ENCODE measurements around the gene ZNF217. TPM values are rescaled to one million over a fixed set of nuclear protein-coding genes. Genes with fewer than 3 reads are reported as not detected.
"Not testable (repeated sequence)": the region's sequence is repeated elsewhere in the genome, so short reads cannot be mapped to it uniquely, and the experiment has no call there.

ZNF217 gene
- polyA plus RNA-seq, 1 experiment, result 16.6 TPM

DNA sequence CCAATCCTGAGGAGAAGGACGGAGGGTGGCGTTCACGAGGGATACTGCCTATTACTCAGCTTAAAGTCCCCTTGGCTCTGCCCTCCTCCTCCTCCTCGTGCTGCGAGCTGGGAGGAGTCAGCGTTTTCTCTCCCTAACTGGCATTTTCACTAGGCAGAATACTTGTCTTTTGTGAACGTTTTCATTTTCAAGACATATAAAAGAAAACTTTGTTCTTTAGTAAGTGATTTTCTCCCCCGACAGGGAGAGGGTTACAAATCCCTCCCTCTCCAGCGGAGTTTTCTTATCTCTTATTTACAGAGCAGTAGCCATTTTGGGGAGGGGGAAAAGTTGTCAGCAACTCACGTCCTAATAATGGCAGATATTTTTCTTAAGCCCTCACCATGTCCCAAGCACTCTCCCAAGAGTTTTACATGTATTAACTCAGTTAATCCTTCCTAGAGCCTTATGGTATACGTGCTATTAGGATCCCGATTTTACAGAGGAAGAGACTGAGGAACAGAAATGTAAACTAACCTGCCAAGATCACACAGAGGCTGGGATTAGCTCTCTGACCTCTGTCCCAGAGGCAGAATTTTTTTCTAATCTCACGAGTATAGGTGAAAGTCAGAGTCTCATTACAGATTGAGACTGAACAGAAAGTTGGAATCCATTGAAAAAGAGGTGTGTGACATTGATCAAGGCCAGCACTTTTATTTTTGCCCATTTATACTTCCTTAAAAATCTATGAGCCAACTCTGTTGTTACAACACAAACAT is 30.0 kb upstream of the ZNF217 start:
- 0 out of 2 replicates have a peak, but pooled peaks have one; percentile 4 for TF ChIP-seq CTCF (IDR thresholded peaks at IDR 0.05; ENCODE audit: low read depth, low read length)
- no peaks in the 10 kb centered on the region for H3K9me3 ChIP-seq (ENCODE audit: control insufficient read depth, insufficient read depth, low read length)

DNA sequence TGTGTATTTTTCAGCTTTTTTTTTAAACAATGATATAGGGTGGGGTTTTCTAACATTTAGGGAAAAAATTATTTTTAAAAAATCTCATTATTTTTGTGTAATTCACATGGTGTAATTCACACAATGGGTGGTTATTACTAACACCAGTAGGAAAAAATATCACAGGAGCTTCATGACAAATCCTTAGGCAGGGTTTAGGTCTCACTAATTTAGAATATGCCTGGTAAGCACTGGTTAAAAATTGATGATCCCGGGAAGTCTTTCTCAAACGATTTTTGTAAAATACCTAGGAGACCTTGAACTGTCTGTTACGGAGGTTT is 29.5 kb upstream of the ZNF217 start:
- CTCF ChIA-PET, result interaction anchor here (1.4 to 4.6 kb wide), 3 partner anchors 9 to 317 kb away, joined by 5 to 20 read pairs (median 6); no protein-coding TSS in a partner anchor
- POLR2A ChIA-PET, result interaction anchor here (1.3 kb wide), 1 partner anchor 243 kb away, joined by 5 read pairs; no protein-coding TSS in a partner anchor
- Histone ChIP-seq H3K27ac (ENCODE audit: low read depth, low read length) (peak overlapping the region; percentile 69), H3K4me3 (ENCODE audit: low read depth, low read length) (peak overlapping the region; percentile 34; the same call in 1 of the 2 replicates), H3K9me3 (ENCODE audit: control insufficient read depth, insufficient read depth, low read length) (no peaks in the 10 kb centered on the region), H3K27me3 (ENCODE audit: control insufficient read depth, insufficient read depth, low read length) (no peaks in the 10 kb centered on the region)
- no peak for DNase-seq (ENCODE audit: low read depth, low spot score)
- no peak for TF ChIP-seq CTCF (IDR thresholded peaks at IDR 0.05; ENCODE audit: low read depth, low read length)

More for the DNA sequence above, 30.0 kb upstream of the ZNF217 start:
- peak overlapping the region; percentile 34 for H3K4me3 ChIP-seq (ENCODE audit: low read depth, low read length)
- POLR2A ChIA-PET, result interaction anchor here (1.3 kb wide), 1 partner anchor 243 kb away, joined by 5 read pairs; no protein-coding TSS in a partner anchor
- H3K27ac ChIP-seq (ENCODE audit: low read depth, low read length), result peak overlapping the region; percentile 69
- no peak for DNase-seq (ENCODE audit: low read depth, low spot score)
- CTCF ChIA-PET, result interaction anchor here (1.0 to 4.6 kb wide), 4 partner anchors 10 to 316 kb away, joined by 3 to 20 read pairs (median 6); no protein-coding TSS in a partner anchor
- H3K27me3 ChIP-seq (ENCODE audit: control insufficient read depth, insufficient read depth, low read length), result no peaks in the 10 kb centered on the region

DNA sequence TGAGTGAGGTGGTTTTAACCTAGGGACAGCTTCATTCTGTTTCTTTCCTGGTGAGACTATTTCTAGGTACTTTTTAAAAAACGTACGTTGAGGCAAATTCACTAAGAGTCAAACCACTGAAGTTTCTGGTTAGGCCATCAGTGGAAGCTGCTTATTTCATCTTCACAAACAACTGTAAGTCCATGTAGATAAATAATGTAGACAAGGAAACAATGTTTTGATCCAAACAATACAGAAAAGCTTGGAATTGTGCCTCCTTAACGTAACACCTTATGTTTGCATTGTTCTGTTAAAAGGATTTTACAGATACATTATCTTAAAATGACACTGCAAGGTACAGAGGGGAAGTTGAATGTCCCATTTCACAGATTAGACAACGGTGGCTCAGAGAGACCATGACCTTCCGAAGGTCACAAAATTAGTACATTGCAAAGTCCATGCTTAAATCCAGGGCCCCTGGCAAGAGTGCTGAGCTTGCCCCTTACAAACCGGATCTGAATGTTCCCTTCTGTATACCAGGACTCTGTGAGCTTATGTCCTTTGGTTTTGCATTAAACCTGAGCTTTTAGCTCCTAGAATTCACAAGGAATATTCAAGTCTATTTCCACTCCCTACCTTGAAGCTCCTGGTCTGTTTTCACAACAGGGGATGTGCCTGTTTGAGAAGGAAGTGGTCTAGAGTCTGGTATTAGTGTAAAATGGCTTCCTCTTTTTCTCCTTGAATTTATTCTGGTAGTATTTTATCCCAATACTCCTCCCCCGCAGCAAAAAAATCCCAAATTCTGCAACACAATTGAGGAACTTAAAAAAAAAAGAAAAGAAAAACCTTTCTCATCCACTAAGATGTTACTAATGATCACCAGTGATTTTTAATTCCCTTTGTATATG is 28.9 kb upstream of the ZNF217 start:
- Histone ChIP-seq H3K27ac (ENCODE audit: low read depth, low read length) (peak overlapping the region; percentile 94), H3K27me3 (ENCODE audit: control insufficient read depth, insufficient read depth, low read length) (no peaks in the 10 kb centered on the region), H3K9me3 (ENCODE audit: control insufficient read depth, insufficient read depth, low read length) (no peaks in the 10 kb centered on the region), H3K4me3 (ENCODE audit: low read depth, low read length) (no peak overlapping the region)
- no peak for DNase-seq (ENCODE audit: low read depth, low spot score)
- ChIA-PET POLR2A (interaction anchor here (0.6 to 1.3 kb wide), 3 partner anchors 11 to 244 kb away, joined by 3 to 5 read pairs (median 4); no protein-coding TSS in a partner anchor), CTCF (interaction anchor here (1.4 to 4.6 kb wide), 3 partner anchors 9 to 317 kb away, joined by 5 to 20 read pairs (median 6); no protein-coding TSS in a partner anchor)
- TF ChIP-seq CTCF (IDR thresholded peaks at IDR 0.05; ENCODE audit: low read depth, low read length), result no peak

DNA sequence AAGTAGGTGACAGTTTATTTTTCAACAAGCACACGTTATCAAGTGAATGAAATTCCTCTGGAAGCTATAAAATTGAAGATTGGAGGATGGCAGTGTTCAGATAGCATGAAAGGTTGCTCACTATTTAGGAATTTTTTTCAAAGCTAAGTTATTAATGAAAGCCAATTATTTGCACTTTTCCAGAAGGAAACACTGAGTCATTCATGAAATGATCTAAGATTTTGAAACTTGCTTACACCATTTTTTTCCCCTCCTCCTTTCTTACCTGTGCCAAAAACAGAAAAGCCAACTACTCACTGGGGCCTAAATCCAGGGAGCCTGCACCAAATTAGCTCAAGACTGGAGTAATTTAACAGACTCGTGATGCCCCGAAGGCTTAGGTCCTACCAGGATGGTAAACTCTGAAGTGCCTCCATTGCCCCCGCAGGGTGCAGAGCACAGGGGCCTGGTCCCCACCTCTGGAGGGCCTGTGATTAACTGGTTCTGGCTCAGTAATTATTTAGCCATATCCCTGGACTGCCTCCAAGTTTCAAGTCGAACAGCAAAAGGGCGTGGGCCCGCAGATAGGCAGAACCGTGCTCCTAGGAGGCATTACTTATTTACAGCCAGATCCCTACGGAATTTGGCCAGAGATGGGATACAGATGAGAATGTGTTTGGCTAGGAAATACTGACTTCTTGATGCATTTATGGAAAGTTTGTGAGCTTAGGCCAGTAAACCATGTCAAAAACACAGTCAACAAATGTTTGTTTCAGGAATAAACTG is 28.0 kb upstream of the ZNF217 start:
- no peaks in the 10 kb centered on the region for H3K27me3 ChIP-seq (ENCODE audit: control insufficient read depth, insufficient read depth, low read length)
- DNase-seq (ENCODE audit: low read depth, low spot score), result no peak
- H3K27ac ChIP-seq (ENCODE audit: low read depth, low read length), result peak overlapping the region; percentile 94
- POLR2A ChIA-PET, result interaction anchor here (0.5 to 1.3 kb wide), 5 partner anchors 12 to 209 kb away, joined by 3 to 7 read pairs (median 4); no protein-coding TSS in a partner anchor
- no peak overlapping the region for H3K4me3 ChIP-seq (ENCODE audit: low read depth, low read length)
- CTCF ChIA-PET, result interaction anchor here (0.8 to 4.6 kb wide), 2 partner anchors 318 to 323 kb away, joined by 3 to 20 read pairs; no protein-coding TSS in a partner anchor
- no peak for TF ChIP-seq CTCF (IDR thresholded peaks at IDR 0.05; ENCODE audit: low read depth, low read length)
- no peaks in the 10 kb centered on the region for H3K9me3 ChIP-seq (ENCODE audit: control insufficient read depth, insufficient read depth, low read length)

DNA sequence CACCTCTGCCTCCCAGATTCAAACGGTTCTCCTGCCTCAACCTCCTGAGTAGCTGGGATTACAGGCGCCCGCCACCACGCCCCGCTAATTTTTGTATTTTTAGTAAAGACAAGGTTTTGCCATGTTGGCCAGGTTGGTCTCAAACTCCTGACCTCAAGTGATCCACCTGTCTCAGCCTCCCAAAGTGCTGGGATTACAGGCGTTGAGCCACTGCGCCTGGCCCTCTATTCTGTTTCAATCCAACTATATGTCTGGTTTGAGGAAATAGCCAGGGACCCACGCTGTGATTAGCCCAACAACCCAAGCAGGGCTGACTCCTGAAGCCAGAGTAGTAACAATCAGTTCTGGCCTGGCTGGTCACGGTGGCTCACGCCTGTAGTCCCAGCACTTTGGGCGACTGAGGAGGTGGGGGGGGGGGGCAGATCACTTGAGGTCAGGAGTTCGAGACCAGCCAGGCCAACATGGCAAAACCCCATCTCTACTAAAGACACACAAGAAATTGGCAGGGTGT is 24.9 kb upstream of the ZNF217 start:
- H3K27me3 ChIP-seq (ENCODE audit: control insufficient read depth, insufficient read depth, low read length); H3K9me3 ChIP-seq (ENCODE audit: control insufficient read depth, insufficient read depth, low read length); H3K27ac ChIP-seq (ENCODE audit: low read depth, low read length); POLR2A ChIA-PET; H3K4me3 ChIP-seq (ENCODE audit: low read depth, low read length); DNase-seq (ENCODE audit: low read depth, low spot score); CTCF ChIA-PET: not testable (repeated sequence)
